K562 (cell line): ENCODE measurements around the gene PEX11B. TPM values are rescaled to one million over a fixed set of nuclear protein-coding genes. Genes with fewer than 3 reads are reported as not detected.

ENCODE experiments used
- ARID1B ChIP-seq: fragments of 450-650 bp; IDR thresholded peaks from 2 replicates; pipeline ENCODE4 v1.6.1; 2016; ENCODE audit warnings: antibody characterized with exemption, mild to moderate bottlenecking, inconsistent platforms
- ARID2 ChIP-seq: fragments of 450-650 bp; IDR thresholded peaks from 2 replicates; pipeline ENCODE4 v1.6.1; 2017; ENCODE audit warnings: antibody characterized with exemption, mild to moderate bottlenecking
- CBFA2T2 ChIP-seq: fragments of 450-650 bp; conservative IDR thresholded peaks from 2 replicates; pipeline ENCODE4 v1.6.1; 2017; ENCODE audit warnings: mild to moderate bottlenecking
- EWSR1 ChIP-seq: fragments of 450-650 bp; IDR thresholded peaks from 2 replicates; pipeline ENCODE4 v1.6.1; 2018; ENCODE audit warnings: borderline replicate concordance, mild to moderate bottlenecking, low read depth, moderate library complexity; ENCODE audit not compliant: partially characterized antibody
- MED1 ChIP-seq: sonication (generic); formaldehyde crosslinking; IDR thresholded peaks from 2 replicates; pipeline ENCODE4 v1.8.1; 2023; ENCODE audit warnings: missing genetic modification reagents, borderline replicate concordance
- PTBP1 ChIP-seq: fragments of 200-400 bp; formaldehyde crosslinking; IDR thresholded peaks from 2 replicates; pipeline ENCODE4 v1.6.1; 2017; ENCODE audit warnings: low read depth, low read length
- SMAD4 ChIP-seq: fragments of 250-450 bp; sonication (Bioruptor Pico); conservative IDR thresholded peaks from 2 replicates; pipeline ENCODE4 v1.8.0; 2021; ENCODE audit warnings: inconsistent platforms, mild to moderate bottlenecking, moderate library complexity
- SRF ChIP-seq, 2 experiments: fragments of 250-450, 450-650 bp in 1 of 2; sonication (Bioruptor Pico) in 1 of 2; sonication (generic) in 1 of 2; formaldehyde crosslinking; IDR thresholded peaks; 2 replicates each; pipeline versions ENCODE4 v1.5.0 to v1.5.1; 2020 to 2022; ENCODE audit warnings: mild to moderate bottlenecking in 1 of 2, missing genetic modification reagents in 1 of 2
- SRSF1 ChIP-seq: fragments of 200-400 bp; formaldehyde crosslinking; IDR thresholded peaks from 2 replicates; pipeline ENCODE4 v1.6.1; 2017; ENCODE audit warnings: mild to moderate bottlenecking, low read depth, low read length, moderate library complexity
- U2AF2 ChIP-seq: fragments of 200-400 bp; formaldehyde crosslinking; optimal IDR thresholded peaks from 2 replicates; pipeline ENCODE3; 2017; ENCODE audit warnings: low read depth, mild to moderate bottlenecking, low read length
- ZNF121 ChIP-seq: sonication (generic); formaldehyde crosslinking; conservative IDR thresholded peaks from 2 replicates; pipeline ENCODE4 v1.8.0; 2022; ENCODE audit warnings: missing genetic modification reagents
- ZNF212 ChIP-seq: fragments of 450-650 bp; formaldehyde crosslinking; IDR thresholded peaks from 2 replicates; pipeline ENCODE4 v1.4.0; 2020; ENCODE audit warnings: mild to moderate bottlenecking
- ZNF311 ChIP-seq: fragments of 250-450 bp; sonication (Bioruptor Pico); IDR thresholded peaks from 2 replicates; pipeline ENCODE4 v1.4.0; 2020; ENCODE audit warnings: mild to moderate bottlenecking, moderate library complexity
- polyA plus RNA-seq, 8 experiments: library from polyadenylated mRNA; depleted of rRNA in 4 of 8; stranded (reverse) in 5 of 8; unstranded in 3 of 8; fragments of >200 nt; fragmentation: Nextera tagmentation in 2 of 8; fragmentation: Illumina TruSeq in 1 of 8; extraction: Ambion mirVana in 2 of 8; extraction: Trizol in 1 of 8; gene quantifications; 2 replicates each; pipeline versions ENCODE4 v1.2.1 to v1.2.3, GENCODE V29; 2011 to 2014; ENCODE audit warnings: inconsistent platforms in 1 of 8, missing spikeins in 1 of 8
- total RNA-seq, 7 experiments: library from RNA; depleted of rRNA in 6 of 7; stranded (reverse); fragments of >200 nt in 6 of 7; fragmentation: Illumina TruSeq in 2 of 7; extraction: Trizol in 2 of 7; gene quantifications; 2 replicates each; pipeline versions ENCODE4 v1.2.1 to v1.2.3, GENCODE V29; 2011 to 2021; ENCODE audit warnings: low replicate concordance in 1 of 7
- TF ChIP-seq, protein P1 (sequence below): fragments of 250-450 bp; sonication (Bioruptor Pico); IDR thresholded peaks from 2 replicates; pipeline ENCODE4 v1.8.0; 2021; ENCODE audit warnings: mild to moderate bottlenecking, moderate library complexity
- TF ChIP-seq, protein P2 (sequence below): fragments of 450-650 bp; formaldehyde crosslinking; IDR thresholded peaks from 2 replicates; pipeline ENCODE4 v1.4.0; 2022; ENCODE audit warnings: mild to moderate bottlenecking, moderate library complexity
- TF ChIP-seq, protein P3 (sequence below): sonication (generic); formaldehyde crosslinking; IDR thresholded peaks from 2 replicates; pipeline ENCODE4 v1.9.0; 2022; ENCODE audit warnings: mild to moderate bottlenecking, missing genetic modification reagents
- TF ChIP-seq, protein P4 (sequence below): sonication (generic); formaldehyde crosslinking; IDR thresholded peaks from 2 replicates; pipeline ENCODE4 v1.8.1; 2023; ENCODE audit warnings: mild to moderate bottlenecking, missing genetic modification reagents, moderate library complexity
- TF ChIP-seq, protein P5 (sequence below), 3 experiments: IDR thresholded peaks in 2 of 3; conservative IDR thresholded peaks in 1 of 3; 2 replicates each; pipeline ENCODE4 v1.5.1; 2011 to 2012; ENCODE audit warnings: low read length in 3 of 3, mild to moderate bottlenecking in 3 of 3, control low read depth in 2 of 3, improper control_type of control experiment in 1 of 3, inconsistent platforms in 1 of 3, low read depth in 1 of 3, mixed read lengths in 1 of 3, moderate library complexity in 1 of 3; ENCODE audit not compliant: insufficient read depth in 2 of 3
- TF ChIP-seq, protein P6 (sequence below): fragments of 250-450 bp; sonication (Bioruptor Pico); IDR thresholded peaks from 2 replicates; pipeline ENCODE4 v1.5.0; 2021; ENCODE audit warnings: mild to moderate bottlenecking, moderate library complexity

PEX11B gene
- total and polyA plus RNA-seq, 9 of the 15 experiments (the other 6 are each of a cell fraction or from before 2014, with no cell fraction given), result 13.2 to 60.0 (median 21.7) TPM

DNA sequence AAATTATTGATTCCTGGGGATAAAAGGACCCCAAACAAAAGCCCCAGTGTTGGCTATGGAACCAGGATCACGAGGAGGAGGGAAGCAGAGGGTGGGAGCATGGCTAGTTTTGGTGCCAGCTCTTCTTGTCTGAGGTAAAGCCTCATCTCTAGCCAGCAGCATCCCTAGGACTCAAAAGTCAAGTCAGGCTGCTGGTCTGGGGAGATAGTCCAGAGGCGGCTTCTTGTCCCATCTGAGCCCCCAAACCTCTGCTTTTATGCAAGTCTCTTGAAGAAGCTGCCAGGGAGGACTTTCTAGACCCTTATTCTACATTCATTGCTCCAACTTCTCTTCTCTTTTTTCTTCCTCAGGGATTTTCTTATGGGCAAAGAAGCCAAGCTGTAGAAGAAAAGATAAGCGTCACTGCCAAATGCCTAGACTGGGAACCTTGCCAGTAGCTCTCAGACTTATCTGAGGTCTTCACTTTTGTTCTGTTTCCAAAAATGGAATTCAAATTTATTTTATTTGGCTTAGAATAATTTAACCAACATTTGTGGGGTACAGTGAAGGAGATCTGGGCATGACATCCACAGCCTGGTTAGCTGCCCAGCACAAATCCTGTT lies 25.9 kb downstream of the PEX11B start (continued):
- TF ChIP-seq, protein P1, sequence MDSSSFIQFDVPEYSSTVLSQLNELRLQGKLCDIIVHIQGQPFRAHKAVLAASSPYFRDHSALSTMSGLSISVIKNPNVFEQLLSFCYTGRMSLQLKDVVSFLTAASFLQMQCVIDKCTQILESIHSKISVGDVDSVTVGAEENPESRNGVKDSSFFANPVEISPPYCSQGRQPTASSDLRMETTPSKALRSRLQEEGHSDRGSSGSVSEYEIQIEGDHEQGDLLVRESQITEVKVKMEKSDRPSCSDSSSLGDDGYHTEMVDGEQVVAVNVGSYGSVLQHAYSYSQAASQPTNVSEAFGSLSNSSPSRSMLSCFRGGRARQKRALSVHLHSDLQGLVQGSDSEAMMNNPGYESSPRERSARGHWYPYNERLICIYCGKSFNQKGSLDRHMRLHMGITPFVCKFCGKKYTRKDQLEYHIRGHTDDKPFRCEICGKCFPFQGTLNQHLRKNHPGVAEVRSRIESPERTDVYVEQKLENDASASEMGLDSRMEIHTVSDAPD, result no peak
- TF ChIP-seq, protein P2, sequence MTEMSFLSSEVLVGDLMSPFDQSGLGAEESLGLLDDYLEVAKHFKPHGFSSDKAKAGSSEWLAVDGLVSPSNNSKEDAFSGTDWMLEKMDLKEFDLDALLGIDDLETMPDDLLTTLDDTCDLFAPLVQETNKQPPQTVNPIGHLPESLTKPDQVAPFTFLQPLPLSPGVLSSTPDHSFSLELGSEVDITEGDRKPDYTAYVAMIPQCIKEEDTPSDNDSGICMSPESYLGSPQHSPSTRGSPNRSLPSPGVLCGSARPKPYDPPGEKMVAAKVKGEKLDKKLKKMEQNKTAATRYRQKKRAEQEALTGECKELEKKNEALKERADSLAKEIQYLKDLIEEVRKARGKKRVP (CRISPR knock-in tag), result no peak
- TF ChIP-seq U2AF2 (no peak), ARID1B (peak; percentile 67), PTBP1 (no peak), SMAD4 (no peak), SRSF1 (no peak), CBFA2T2 (0 out of 2 replicates have a peak, but pooled peaks have one; percentile 26), ZNF311 (CRISPR knock-in tag) (no peak), ZNF121 (CRISPR knock-in tag) (no peak), ARID2 (no peak), SRF (CRISPR knock-in tag; IDR thresholded peaks at IDR 0.05) (no peak), MED1 (no peak), ZNF212 (no peak), EWSR1 (no peak)
- TF ChIP-seq, protein P3, sequence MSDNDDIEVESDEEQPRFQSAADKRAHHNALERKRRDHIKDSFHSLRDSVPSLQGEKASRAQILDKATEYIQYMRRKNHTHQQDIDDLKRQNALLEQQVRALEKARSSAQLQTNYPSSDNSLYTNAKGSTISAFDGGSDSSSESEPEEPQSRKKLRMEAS (CRISPR knock-in tag), result no peak
- TF ChIP-seq, protein P4, sequence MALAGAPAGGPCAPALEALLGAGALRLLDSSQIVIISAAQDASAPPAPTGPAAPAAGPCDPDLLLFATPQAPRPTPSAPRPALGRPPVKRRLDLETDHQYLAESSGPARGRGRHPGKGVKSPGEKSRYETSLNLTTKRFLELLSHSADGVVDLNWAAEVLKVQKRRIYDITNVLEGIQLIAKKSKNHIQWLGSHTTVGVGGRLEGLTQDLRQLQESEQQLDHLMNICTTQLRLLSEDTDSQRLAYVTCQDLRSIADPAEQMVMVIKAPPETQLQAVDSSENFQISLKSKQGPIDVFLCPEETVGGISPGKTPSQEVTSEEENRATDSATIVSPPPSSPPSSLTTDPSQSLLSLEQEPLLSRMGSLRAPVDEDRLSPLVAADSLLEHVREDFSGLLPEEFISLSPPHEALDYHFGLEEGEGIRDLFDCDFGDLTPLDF (CRISPR knock-in tag), result no peak
- TF ChIP-seq, protein P5, sequence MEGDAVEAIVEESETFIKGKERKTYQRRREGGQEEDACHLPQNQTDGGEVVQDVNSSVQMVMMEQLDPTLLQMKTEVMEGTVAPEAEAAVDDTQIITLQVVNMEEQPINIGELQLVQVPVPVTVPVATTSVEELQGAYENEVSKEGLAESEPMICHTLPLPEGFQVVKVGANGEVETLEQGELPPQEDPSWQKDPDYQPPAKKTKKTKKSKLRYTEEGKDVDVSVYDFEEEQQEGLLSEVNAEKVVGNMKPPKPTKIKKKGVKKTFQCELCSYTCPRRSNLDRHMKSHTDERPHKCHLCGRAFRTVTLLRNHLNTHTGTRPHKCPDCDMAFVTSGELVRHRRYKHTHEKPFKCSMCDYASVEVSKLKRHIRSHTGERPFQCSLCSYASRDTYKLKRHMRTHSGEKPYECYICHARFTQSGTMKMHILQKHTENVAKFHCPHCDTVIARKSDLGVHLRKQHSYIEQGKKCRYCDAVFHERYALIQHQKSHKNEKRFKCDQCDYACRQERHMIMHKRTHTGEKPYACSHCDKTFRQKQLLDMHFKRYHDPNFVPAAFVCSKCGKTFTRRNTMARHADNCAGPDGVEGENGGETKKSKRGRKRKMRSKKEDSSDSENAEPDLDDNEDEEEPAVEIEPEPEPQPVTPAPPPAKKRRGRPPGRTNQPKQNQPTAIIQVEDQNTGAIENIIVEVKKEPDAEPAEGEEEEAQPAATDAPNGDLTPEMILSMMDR (IDR thresholded peaks at IDR 0.05 in 2 of 3, conservative IDR thresholded peaks at IDR 0.05 in 1 of 3; ENCODE audit: insufficient read depth in 2 of 3, low read depth in 1 of 3, low read length in 3 of 3), result no peak
- TF ChIP-seq, protein P6, sequence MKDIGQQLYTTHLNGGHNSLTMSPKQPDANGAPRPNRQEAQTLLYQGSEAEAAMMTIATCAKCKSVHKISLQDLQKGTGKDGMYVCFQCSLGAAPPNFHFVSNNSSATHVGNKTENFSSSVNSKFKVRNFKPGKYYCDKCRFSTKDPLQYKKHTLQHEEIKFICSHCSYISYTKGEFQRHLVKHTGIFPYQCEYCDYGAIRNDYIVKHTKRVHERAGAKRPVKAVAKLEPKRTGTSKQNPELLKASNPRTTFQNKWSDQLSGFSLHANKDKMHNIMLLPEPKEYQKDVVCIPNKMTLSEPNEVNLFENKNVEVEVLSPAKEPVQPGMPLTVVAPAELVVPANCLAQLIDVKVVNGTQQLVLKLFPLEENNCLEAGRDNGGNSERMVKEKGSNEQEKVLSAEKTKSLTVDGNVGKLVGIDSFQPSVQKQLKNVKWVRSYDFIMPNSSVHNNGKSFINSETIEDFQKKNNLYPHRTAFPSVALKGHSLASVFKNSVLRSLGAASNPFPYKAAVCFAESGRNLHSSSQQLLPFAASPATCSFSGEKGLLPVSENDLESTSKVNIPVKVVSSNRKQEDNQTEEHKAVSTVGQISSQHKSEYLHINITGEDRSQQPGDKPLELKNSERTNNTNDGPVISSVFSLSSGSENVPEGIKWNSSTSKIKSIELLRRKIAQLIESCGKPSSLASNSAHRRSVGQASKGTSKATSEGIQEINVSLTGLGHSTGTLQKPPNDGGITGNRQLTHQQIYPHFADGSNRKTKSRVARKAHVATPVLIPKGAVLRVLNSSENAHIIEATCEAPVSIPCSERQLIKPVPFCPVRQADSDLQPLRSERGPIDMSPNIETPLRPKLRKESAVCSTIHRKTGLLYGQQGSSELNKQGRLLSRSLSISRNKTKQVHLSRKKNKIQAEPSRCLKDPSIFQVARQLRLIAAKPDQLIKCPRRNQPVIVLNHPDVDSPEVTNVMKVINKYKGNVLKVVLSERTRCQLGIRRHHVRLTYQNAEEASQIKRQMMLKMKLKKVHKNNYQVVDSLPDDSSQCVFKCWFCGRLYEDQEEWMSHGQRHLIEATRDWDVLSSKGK (CRISPR knock-in tag), result no peak
